Mucosa of rectum (tissue), 2 donors: ENCODE measurements around the gene ITSN1.

Experiments
- H3K27ac ChIP-seq, 2 donors: one replicate each; pipeline ENCODE4 v1.7.0; 2013; ENCODE audit warnings: inconsistent platforms in 2 of 2, low read depth in 2 of 2, low read length in 2 of 2
- H3K27me3 ChIP-seq, 2 donors: one replicate each; pipeline ENCODE4 v1.7.0; 2013; ENCODE audit warnings: low read length in 2 of 2; ENCODE audit not compliant: control insufficient read depth in 2 of 2, insufficient read depth in 2 of 2
- H3K36me3 ChIP-seq, 2 donors: one replicate each; pipeline ENCODE4 v1.7.0; 2013; ENCODE audit warnings: low read length in 2 of 2; ENCODE audit not compliant: control insufficient read depth in 2 of 2, insufficient read depth in 2 of 2
- H3K4me1 ChIP-seq, 2 donors: one replicate each; pipeline ENCODE4 v1.7.0; 2013; ENCODE audit warnings: low read length in 2 of 2, mild to moderate bottlenecking in 1 of 2; ENCODE audit not compliant: control insufficient read depth in 2 of 2, insufficient read depth in 2 of 2
- H3K4me3 ChIP-seq, 2 donors: one replicate each; pipeline ENCODE4 v1.7.0; 2013; ENCODE audit warnings: low read length in 2 of 2
- H3K9ac ChIP-seq, 2 donors: one replicate each; pipeline ENCODE4 v1.7.0; 2013; ENCODE audit warnings: low read length in 2 of 2, low read depth in 1 of 2, mild to moderate bottlenecking in 1 of 2
- H3K9me3 ChIP-seq, 2 donors: one replicate each; pipeline ENCODE4 v1.7.0; 2013; ENCODE audit warnings: low read length in 2 of 2; ENCODE audit not compliant: control insufficient read depth in 2 of 2
- donor health status: healthy.
- donor health status: Normal muscosa, but diverticular disease.

The ITSN1 gene

GRCh38 chr21:33650929-33651509, 8.7 kb downstream of the ITSN1 start:
- Histone ChIP-seq H3K4me1 (peaks cover 7 to 8% of the 10 kb centered on the region in 2 donors), H3K9ac (no peak overlapping the region), H3K27ac (no peak overlapping the region), H3K27me3 (no peaks in the 10 kb centered on the region), H3K9me3 (no peaks in the 10 kb centered on the region), H3K36me3 (no peaks in the 10 kb centered on the region), H3K4me3 (no peak overlapping the region)

DNA sequence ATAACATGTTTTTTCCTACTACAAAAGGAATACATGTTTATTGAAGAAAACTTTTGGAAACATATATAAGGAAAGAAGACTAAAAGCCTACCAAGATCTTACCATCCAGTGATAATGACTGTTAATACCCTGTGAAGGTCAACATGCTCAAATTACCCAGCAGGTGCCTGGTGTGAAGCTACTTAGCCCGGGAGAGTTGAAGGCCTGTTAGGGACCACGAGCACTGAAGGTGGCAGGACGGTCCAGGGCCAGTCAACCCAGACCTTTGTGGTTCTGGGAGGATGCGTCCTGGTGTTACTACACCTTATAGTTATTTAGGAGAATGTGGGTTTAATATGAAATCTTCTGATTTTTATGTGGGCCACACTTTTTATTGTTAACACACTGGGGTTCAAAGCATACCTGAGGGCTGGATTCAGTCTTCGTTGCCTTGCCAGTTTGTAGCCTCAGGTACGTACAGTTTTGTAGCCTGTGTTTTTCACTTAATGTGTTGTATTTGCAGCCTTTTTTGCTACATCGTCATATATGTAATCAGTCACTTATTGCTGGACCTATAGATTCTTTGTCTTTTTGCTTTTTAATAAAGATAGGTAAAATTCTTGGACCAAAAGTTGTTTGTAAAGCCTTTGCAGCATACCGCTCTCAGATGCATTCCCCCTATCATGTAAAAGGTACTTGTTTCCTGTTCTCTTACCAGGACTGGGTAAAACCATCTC, 9.8 kb downstream of the ITSN1 start:
- Histone ChIP-seq H3K36me3 (no peaks in the 10 kb centered on the region), H3K4me1 (peaks cover 12% of the 10 kb centered on the region in 2 donors), H3K27ac (no peak overlapping the region), H3K9ac (no peak overlapping the region), H3K9me3 (no peaks in the 10 kb centered on the region), H3K4me3 (no peak overlapping the region), H3K27me3 (no peaks in the 10 kb centered on the region)

DNA sequence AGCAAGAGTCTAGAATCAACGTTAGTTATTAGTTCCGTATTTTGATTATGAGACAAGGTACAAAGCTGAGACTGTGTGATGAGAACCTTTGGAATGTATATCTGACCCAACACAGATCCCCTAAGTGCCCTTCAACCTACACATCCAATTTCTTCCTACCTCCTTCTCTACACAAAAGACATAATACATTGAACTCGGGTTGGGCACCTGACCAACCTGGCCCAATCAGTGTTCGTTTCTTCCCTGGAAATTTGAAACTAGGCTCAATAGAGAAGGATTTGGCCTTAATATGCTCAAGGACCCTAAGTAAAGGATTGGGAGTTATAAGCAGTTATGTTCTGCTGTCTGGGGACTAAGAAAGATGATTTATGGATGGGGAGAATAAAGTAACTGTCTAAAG, 12.1 kb downstream of the ITSN1 start:
- H3K27ac ChIP-seq: no peak overlapping the region
- H3K9me3 ChIP-seq: no peaks in the 10 kb centered on the region
- H3K9ac ChIP-seq: no peak overlapping the region
- H3K4me3 ChIP-seq: no peak overlapping the region
- H3K27me3 ChIP-seq: no peaks in the 10 kb centered on the region
- no peaks in the 10 kb centered on the region for H3K36me3 ChIP-seq
- H3K4me1 ChIP-seq: peaks cover 12 to 19% of the 10 kb centered on the region in 2 donors

DNA sequence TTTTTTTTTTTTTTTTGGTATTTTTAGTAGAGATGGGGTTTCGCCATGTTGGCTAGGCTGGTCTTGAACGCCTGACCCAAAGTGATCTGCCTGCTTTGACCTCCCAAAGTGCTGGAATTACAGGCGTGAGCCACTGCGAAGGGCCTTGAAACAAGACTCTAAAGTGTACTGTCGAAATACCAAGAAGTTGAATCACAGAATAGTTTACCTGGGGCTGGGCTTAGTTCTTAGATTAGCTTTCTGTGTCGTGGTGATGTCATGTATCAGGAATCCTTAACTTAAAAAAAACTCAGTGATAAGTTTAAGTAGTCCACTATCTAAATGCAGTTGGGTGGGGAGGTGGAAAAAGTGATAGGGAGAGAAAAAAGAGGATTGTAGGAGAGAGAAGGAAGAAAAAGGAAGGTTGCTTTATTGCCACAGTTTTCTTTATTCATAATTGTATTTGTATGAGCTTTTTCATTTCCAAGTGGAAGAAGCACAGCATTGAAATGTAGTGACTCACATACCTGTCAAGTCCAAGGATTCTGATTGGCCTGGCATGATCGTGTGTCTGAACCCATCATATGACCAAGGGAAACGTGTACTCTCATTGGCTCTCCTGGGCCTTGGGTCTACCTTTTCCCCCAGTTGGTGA, 13.4 kb downstream of the ITSN1 start:
- H3K4me1 ChIP-seq: peaks cover 10 to 12% of the 10 kb centered on the region in 2 donors
- no peak overlapping the region for H3K9ac ChIP-seq
- H3K9me3 ChIP-seq: no peaks in the 10 kb centered on the region
- no peak overlapping the region for H3K4me3 ChIP-seq
- H3K27ac ChIP-seq: peak overlapping the region; percentile 7 to 38
- H3K27me3 ChIP-seq: no peaks in the 10 kb centered on the region
- H3K36me3 ChIP-seq: no peaks in the 10 kb centered on the region

- H3K27ac ChIP-seq: peak overlapping the region; percentile 70 to 75
Measured at GRCh38 chr21:33657124-33657820, 15.0 kb downstream of the ITSN1 start.

GRCh38 chr21:33658919-33659567, 16.7 kb downstream of the ITSN1 start:
- H3K4me1 ChIP-seq: peaks cover 10 to 12% of the 10 kb centered on the region in 2 donors
- no peak overlapping the region for H3K9ac ChIP-seq
- no peaks in the 10 kb centered on the region for H3K27me3 ChIP-seq
- H3K9me3 ChIP-seq: no peaks in the 10 kb centered on the region
- no peak overlapping the region for H3K27ac ChIP-seq
- no peaks in the 10 kb centered on the region for H3K36me3 ChIP-seq
- no peak overlapping the region for H3K4me3 ChIP-seq

More at GRCh38 chr21:33657124-33657820, 15.0 kb downstream of the ITSN1 start:
- peak overlapping the region; percentile 52 to 70 for H3K4me3 ChIP-seq
- peaks cover 10 to 12% of the 10 kb centered on the region in 2 donors for H3K4me1 ChIP-seq
- H3K9ac ChIP-seq: peak overlapping the region; percentile 26 to 50
- H3K9me3 ChIP-seq: no peaks in the 10 kb centered on the region
- no peaks in the 10 kb centered on the region for H3K27me3 ChIP-seq
- H3K36me3 ChIP-seq: no peaks in the 10 kb centered on the region

- Histone ChIP-seq H3K9ac (no peak overlapping the region), H3K27ac (no peak overlapping the region)
Measured at GRCh38 chr21:33659568-33659949, 17.3 kb downstream of the ITSN1 start.

GRCh38 chr21:33660406-33660805, 18.1 kb downstream of the ITSN1 start:
- Histone ChIP-seq H3K4me1 (peaks cover 10 to 12% of the 10 kb centered on the region in 2 donors), H3K27ac (no peak overlapping the region), H3K36me3 (no peaks in the 10 kb centered on the region), H3K4me3 (no peak overlapping the region), H3K27me3 (no peaks in the 10 kb centered on the region), H3K9me3 (no peaks in the 10 kb centered on the region), H3K9ac (no peak overlapping the region)

More at GRCh38 chr21:33659568-33659949, 17.3 kb downstream of the ITSN1 start:
- H3K4me3 ChIP-seq: no peak overlapping the region
- H3K4me1 ChIP-seq: peaks cover 10 to 12% of the 10 kb centered on the region in 2 donors
- H3K27me3 ChIP-seq: no peaks in the 10 kb centered on the region
- H3K9me3 ChIP-seq: no peaks in the 10 kb centered on the region
- no peaks in the 10 kb centered on the region for H3K36me3 ChIP-seq

GRCh38 chr21:33661146-33661545, 18.8 kb downstream of the ITSN1 start:
- H3K36me3 ChIP-seq: no peaks in the 10 kb centered on the region
- H3K9me3 ChIP-seq: no peaks in the 10 kb centered on the region
- no peak overlapping the region for H3K27ac ChIP-seq
- peaks cover 3 to 12% of the 10 kb centered on the region in 2 donors for H3K4me1 ChIP-seq
- no peak overlapping the region for H3K9ac ChIP-seq
- H3K27me3 ChIP-seq: no peaks in the 10 kb centered on the region
- H3K4me3 ChIP-seq: no peak overlapping the region
